DLD1 (cell line): Measurements from ENCODE around the gene ALDH3A2.

Source experiments
- in situ Hi-C: cut with HindIII; loops from 2 replicates; pipeline ENCODE4 v1.10.0; 2017; ENCODE audit warnings: low sequenced_read_pairs

ALDH3A2 gene

DNA sequence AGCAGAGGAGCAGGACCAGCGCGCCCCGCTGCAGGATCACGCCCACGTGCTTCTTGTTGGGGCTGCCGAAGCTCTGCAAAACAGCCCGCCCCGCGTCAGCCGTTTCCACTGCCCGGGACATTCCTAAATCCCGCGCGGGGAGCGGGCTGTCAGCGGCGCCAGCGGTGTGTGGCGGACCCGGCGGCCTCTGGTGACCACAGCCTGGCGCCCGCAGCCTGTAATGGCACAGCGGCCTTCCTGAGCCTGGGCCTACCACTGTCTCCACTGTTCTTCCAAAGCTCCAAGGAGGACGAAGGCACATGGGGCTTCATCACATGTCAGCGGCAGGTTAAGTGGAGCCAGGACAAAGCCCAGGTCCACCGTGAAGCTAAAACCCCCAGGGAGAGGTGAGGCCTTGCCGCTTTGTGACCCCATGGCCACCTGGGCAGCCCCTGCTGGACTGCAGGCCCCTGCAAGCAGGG, 65.4 kb downstream of the ALDH3A2 start:
- in situ Hi-C loops, result no loop called here

DNA sequence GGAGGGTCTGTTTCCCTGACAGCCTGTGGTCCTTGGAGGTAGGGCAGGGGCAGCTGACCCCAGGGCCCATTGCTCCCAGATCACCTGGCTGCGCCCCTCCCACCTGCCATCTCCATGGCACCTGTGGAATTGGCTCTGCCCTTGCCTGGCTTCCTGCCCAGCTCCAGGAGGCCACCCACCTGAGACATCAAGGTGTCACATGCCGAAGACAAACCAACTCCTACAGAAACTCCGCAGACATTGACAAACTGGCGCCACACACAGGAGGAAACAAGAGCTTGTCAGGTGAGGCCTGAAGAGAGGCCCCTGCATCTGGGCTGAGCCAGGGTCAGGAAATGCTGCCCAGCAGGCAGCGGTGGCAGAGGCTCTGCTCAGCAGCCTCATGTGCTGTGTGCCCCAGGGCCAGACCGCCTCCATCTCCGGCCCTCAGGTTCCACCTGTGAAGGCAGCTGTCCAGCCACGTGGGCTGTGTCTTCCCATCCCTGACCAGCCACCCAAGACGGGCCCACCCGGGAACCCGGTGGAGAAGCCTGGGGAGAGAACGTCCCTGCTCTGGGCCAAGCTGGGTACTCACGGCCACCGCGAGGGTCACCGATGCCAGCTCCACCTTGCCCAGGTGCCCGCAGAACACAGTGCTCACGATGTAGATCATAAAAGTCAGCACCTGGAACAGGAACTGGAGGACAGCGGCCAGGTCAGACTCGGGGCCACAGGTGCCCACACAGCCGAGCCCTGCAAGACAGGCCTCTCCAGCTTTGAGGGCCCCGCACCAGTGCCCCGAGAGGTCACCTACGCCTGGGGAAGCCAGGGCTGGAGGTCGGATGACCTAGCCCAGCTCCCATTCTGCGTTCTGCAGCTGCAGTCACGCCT, 66.2 kb downstream of the ALDH3A2 start:
- in situ Hi-C loops, result no loop called here

GRCh38 chr17:19716108-19717030, 67.8 kb downstream of the ALDH3A2 start, which contains the start of gene SLC47A2:
Gene SLC47A2, minus strand, starts transcription at chr17:19716584. Its CDS starts 29 bp downstream, at chr17:19716555.
- in situ Hi-C loops, result no loop called here

GRCh38 chr17:19717031-19717360, 68.4 kb downstream of the ALDH3A2 start:
- in situ Hi-C loops, result no loop called here

- in situ Hi-C loops, result no loop called here
Observed at GRCh38 chr17:19717411-19717908, 68.9 kb downstream of the ALDH3A2 start.

DNA sequence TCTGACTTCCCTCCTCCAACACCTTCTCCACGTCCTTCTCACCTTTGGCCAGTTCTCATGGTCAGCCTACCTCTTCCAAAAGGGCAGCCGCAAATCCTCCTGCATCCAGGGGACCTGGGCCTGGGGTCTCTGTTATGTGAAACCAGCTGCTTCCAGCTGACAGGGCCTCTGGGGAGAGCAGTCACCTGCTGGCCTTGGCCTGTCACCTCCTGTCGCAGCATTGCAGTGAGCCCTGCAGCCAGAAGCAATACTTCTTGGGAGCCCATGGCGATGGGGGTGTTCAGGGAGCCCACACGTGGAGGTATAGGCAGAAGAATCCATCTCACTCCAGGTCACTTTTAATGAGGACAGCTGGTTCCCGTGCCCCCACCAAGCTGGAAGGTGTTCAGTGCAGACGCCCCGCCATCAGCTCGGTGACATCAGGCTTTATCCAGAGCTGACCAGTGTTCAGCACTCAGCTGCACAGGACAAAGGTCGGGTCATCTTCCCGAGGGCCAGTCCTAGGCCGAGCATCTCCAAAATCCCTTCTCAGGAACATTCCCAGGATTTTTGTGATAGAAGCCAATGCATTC, 69.6 kb downstream of the ALDH3A2 start:
- in situ Hi-C loops, result no loop called here

DNA sequence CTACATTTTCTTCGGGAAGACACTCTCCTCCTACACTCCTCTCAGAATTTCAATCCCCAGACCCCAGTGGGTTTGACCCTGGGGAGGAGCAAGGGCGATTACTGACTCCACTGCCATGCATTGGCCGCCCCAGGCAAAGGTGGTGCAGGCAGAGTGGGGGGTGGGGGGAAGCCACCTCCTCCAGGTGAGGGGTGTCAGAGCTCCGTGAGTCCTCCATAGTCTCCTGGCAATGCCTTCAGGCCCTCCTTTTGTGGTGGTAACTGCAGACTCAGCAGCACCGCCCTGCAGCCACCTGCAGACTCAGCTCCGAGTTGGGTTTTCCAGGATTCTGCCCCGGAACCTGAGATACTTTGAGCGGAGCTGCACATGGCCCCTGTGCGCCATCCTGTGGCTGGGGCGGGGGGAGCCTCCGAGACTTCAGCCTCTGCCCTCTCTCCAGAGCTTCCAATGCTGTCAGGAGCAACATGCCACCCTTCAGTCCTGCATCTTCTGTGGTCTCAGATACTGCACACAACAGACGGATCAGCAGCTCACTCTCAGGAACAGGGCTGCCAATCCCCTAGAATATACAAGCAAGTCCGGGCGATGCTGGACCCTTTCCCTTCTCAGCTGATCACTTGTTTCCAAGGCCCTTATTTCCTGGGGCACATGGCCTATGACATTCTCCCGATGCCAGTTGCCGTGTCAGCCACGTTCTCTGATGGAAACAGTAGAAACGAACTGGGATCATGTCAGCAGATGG, 70.2 kb downstream of the ALDH3A2 start:
- in situ Hi-C loops, result no loop called here

DNA sequence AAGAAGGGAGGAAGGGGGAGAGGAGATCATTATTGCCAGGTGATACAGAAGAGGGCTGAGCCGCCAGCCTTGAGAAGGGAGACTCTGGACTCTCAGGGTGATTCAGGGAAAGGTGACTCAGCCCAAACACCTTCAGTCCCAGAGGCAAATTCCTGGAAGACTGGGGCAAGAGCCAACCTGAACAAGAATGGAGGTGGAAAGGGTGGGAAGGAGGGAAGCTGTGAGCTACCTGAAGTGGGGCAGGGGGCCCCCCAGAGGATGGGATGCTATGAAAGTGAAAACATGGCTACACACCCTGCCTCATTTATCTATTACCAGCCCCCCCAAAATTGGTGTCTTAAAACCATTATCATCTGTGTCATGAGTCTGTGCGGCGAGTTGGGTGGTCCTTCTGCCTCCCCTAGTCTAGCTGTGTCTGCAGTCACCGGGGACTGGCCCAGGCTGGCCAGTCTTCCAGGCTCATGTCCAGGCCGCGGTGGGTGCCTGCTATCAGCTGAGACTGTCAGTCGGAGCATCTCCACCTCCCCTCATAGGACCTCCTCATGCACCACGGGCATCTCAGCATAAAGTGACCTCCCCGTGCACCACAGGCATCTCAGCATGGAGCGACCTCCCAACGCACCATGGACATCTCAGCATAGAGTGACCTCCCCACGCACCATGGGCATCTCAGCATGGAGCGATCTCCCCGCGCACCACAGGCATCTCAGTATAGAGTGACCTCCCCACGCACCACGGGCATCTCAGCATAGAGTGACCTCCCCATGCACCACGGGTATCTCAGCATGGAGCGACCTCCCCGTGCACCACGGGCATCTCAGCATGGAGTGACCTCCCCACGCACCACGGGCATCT, 71.0 kb downstream of the ALDH3A2 start:
- in situ Hi-C loops, result no loop called here

GRCh38 chr17:19720210-19720475, 71.6 kb downstream of the ALDH3A2 start:
- in situ Hi-C loops, result no loop called here

GRCh38 chr17:19720631-19721426, 72.3 kb downstream of the ALDH3A2 start:
- in situ Hi-C loops, result no loop called here

- in situ Hi-C loops, result no loop called here
Observed at GRCh38 chr17:19723964-19724363, 75.4 kb downstream of the ALDH3A2 start.

DNA sequence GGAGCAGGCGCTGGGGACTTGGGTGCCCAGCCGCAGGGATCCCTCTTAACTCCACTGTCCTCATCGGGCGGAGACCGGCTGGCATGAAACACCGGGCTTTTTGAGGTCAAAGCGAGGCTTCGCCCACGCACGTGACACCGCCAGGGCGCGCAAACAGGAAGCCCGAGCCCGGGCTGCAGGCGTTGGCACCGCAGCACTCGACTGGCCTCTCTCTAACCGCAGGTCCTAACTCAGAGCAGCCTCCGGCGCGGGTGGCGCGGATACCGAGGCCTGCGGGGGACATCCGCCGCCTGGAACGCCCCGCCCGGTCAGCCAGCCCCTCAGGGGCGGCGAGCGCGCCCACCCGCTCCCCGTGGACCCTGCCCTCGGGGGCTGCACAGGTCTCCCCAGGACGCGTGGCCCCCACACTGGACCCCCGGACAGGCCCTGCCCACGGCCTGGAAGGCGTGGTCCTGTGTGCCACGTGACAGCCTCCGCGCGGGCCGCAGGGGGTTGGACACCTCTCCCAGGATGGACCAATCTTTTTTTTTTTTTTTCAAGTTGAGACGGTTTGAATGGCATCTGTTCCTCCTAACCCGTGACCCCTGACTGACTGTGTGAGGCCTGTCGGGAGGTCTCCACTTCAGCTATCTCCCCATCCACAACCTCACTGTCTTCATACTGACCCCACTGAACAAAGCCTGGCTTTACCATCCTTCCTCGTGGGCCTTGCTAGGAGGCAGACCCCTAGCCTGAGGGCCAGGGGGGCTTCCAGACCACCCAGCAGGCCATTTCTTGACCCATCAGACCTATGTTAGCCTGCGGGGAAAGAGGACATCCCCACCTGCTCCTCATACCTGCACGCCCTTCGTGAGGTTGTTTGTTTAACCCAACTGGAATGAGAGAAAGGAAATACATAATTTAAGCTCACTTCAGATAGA, 76.2 kb downstream of the ALDH3A2 start:
- in situ Hi-C loops, result no loop called here

GRCh38 chr17:19725486-19725885, 76.9 kb downstream of the ALDH3A2 start:
- in situ Hi-C loops, result no loop called here

- in situ Hi-C loops, result no loop called here
Observed at GRCh38 chr17:19726631-19727376, 78.3 kb downstream of the ALDH3A2 start.
